ENCODE results near the gene ZCCHC24. TPM values are rescaled to one million over a fixed set of nuclear protein-coding genes. Genes with fewer than 3 reads are reported as not detected.

Gene ZCCHC24
- total RNA-seq, 4 donors from 2014 or later = 15.6 to 41.1 (median 22.5) TPM

GRCh38 chr10:79384773-79385391 lies 60.5 kb downstream of the ZCCHC24 start:
- TF ChIP-seq POLR2AphosphoS5 (IDR thresholded peaks at IDR 0.05) = no peak
- no peak for TF ChIP-seq CTCF (IDR thresholded peaks at IDR 0.05)
- Histone ChIP-seq H3K4me3 (no peak overlapping the region), H3K36me3 (no peaks in the 10 kb centered on the region), H3K4me1 (peaks cover 19 to 26% (median 24%) of the 10 kb centered on the region in 4 donors), H3K27me3 (no peaks in the 10 kb centered on the region), H3K27ac (no peak overlapping the region), H3K9me3 (no peaks in the 10 kb centered on the region)
- 84 to 86% methylated on average over 3 to 14 of the region's 14 CpGs for WGBS, 2 donors (ENCODE audit: low coverage in 1 of 2)
- in situ Hi-C loops (cut with MboI; ENCODE audit: low pct_ligation_motif_present in 1 of 4, low pct_unique_long_range_greater_than_20kb in 1 of 4, low sequenced_read_pairs in 3 of 4) (no loop called here), intact Hi-C loops (cut with DNase I; ENCODE audit: low total_unique reads) (no loop called here)
- no peak for DNase-seq

GRCh38 chr10:79383974-79384606 lies 61.3 kb downstream of the ZCCHC24 start:
- Histone ChIP-seq H3K27ac (peak overlapping the region in 2 of 4 donors; percentile 38 to 87), H3K36me3 (no peaks in the 10 kb centered on the region), H3K27me3 (no peaks in the 10 kb centered on the region), H3K4me3 (no peak overlapping the region), H3K9me3 (no peaks in the 10 kb centered on the region), H3K4me1 (peaks cover 27 to 34% (median 31%) of the 10 kb centered on the region in 4 donors)
- intact Hi-C loops (cut with DNase I; ENCODE audit: low total_unique reads) = no loop called here
- peak; percentile 7 for DNase-seq
- in situ Hi-C loops (cut with MboI; ENCODE audit: low pct_ligation_motif_present in 1 of 4, low pct_unique_long_range_greater_than_20kb in 1 of 4, low sequenced_read_pairs in 3 of 4) = no loop called here
- WGBS, 2 donors (ENCODE audit: low coverage in 1 of 2) = 91% methylated on average over 9 of the region's 12 CpGs; no CpG with 5 or more reads in 1 of the 2 donors
- TF ChIP-seq CTCF (IDR thresholded peaks at IDR 0.05) = no peak
- no peak for TF ChIP-seq EP300 (IDR thresholded peaks at IDR 0.05; ENCODE audit: low read depth)
- TF ChIP-seq POLR2A (IDR thresholded peaks at IDR 0.05) = no peak
- TF ChIP-seq POLR2AphosphoS5 (IDR thresholded peaks at IDR 0.05) = no peak

GRCh38 chr10:79382491-79382941 lies 62.9 kb downstream of the ZCCHC24 start:
- Histone ChIP-seq H3K36me3 (no peaks in the 10 kb centered on the region), H3K27me3 (no peaks in the 10 kb centered on the region), H3K4me1 (peaks cover 28 to 37% (median 33%) of the 10 kb centered on the region in 4 donors), H3K27ac (peak overlapping the region; percentile 62 to 91 (median 86)), H3K4me3 (no peak overlapping the region), H3K9me3 (no peaks in the 10 kb centered on the region)
- WGBS, 2 donors (ENCODE audit: low coverage in 1 of 2) = 69 to 90% methylated on average over 2 to 18 of the region's 18 CpGs
- DNase-seq = peak; percentile 10
- TF ChIP-seq POLR2AphosphoS5 (IDR thresholded peaks at IDR 0.05) (no peak), POLR2A (IDR thresholded peaks at IDR 0.05) (no peak), EP300 (IDR thresholded peaks at IDR 0.05; ENCODE audit: low read depth) (no peak), CTCF (IDR thresholded peaks at IDR 0.05) (no peak)
- intact Hi-C loops (cut with DNase I; ENCODE audit: low total_unique reads) = no loop called here
- in situ Hi-C loops (cut with MboI; ENCODE audit: low pct_ligation_motif_present in 1 of 4, low pct_unique_long_range_greater_than_20kb in 1 of 4, low sequenced_read_pairs in 3 of 4) = no loop called here

GRCh38 chr10:79381804-79382221 lies 63.6 kb downstream of the ZCCHC24 start:
- Histone ChIP-seq H3K4me3 (no peak overlapping the region), H3K4me1 (peaks cover 28 to 37% (median 33%) of the 10 kb centered on the region in 4 donors), H3K9me3 (no peaks in the 10 kb centered on the region), H3K27me3 (no peaks in the 10 kb centered on the region), H3K27ac (peak overlapping the region; percentile 62 to 91 (median 86)), H3K36me3 (no peaks in the 10 kb centered on the region)
- intact Hi-C loops (cut with DNase I; ENCODE audit: low total_unique reads) (no loop called here), in situ Hi-C loops (cut with MboI; ENCODE audit: low pct_ligation_motif_present in 1 of 4, low pct_unique_long_range_greater_than_20kb in 1 of 4, low sequenced_read_pairs in 3 of 4) (no loop called here)
- DNase-seq = peak; percentile 71
- 52% methylated on average over 11 of the region's 11 CpGs; no CpG with 5 or more reads in 1 of the 2 donors for WGBS, 2 donors (ENCODE audit: low coverage in 1 of 2)
- TF ChIP-seq POLR2AphosphoS5 (IDR thresholded peaks at IDR 0.05) (peak; percentile 4 to 60 (median 58)), CTCF (IDR thresholded peaks at IDR 0.05) (no peak)
